Neuronal stem cell (in vitro differentiated cells): Measurements from ENCODE around the gene MCF2. TPM values are rescaled to one million over a fixed set of nuclear protein-coding genes. Genes with fewer than 3 reads are reported as not detected.

Experiments used
- DNase-seq: peaks from one replicate; pipeline ENCODE4 v3.0.0-alpha.2; 2013; ENCODE audit warnings: low spot score
- H2AFZ ChIP-seq: one replicate; pipeline ENCODE4 v1.6.1; 2013; ENCODE audit warnings: mild to moderate bottlenecking, low read length, inconsistent platforms
- H2AK5ac ChIP-seq: 2 replicates; pipeline ENCODE4 v1.6.1; 2013; ENCODE audit warnings: low read depth, mild to moderate bottlenecking, inconsistent platforms, low read length, moderate library complexity, mixed read lengths
- H2BK120ac ChIP-seq: 2 replicates; pipeline ENCODE4 v1.6.1; 2013; ENCODE audit warnings: low read depth, mild to moderate bottlenecking, inconsistent platforms, low read length, moderate library complexity, mixed read lengths
- H2BK12ac ChIP-seq: one replicate; pipeline ENCODE4 v1.6.1; 2013; ENCODE audit warnings: low read length, inconsistent platforms
- H2BK15ac ChIP-seq: 2 replicates; pipeline ENCODE4 v1.6.1; 2013; ENCODE audit warnings: mild to moderate bottlenecking, low read length, inconsistent platforms, mixed read lengths
- H2BK5ac ChIP-seq: one replicate; pipeline ENCODE4 v1.6.1; 2013; ENCODE audit warnings: inconsistent platforms, mild to moderate bottlenecking, low read length, moderate library complexity
- H3K14ac ChIP-seq: one replicate; pipeline ENCODE4 v1.6.1; 2013; ENCODE audit warnings: low read length, inconsistent platforms
- H3K18ac ChIP-seq: 2 replicates; pipeline ENCODE4 v1.6.1; 2013; ENCODE audit warnings: low read length, inconsistent platforms
- H3K23ac ChIP-seq: 2 replicates; pipeline ENCODE4 v1.6.1; 2013; ENCODE audit warnings: low read depth, mild to moderate bottlenecking, mixed read lengths, low read length, inconsistent platforms; ENCODE audit not compliant: poor library complexity
- H3K27ac ChIP-seq: replicated peaks from 3 replicates; pipeline ENCODE4 v1.5.1; 2013; ENCODE audit warnings: low read length, inconsistent platforms
- H3K27me3 ChIP-seq, 3 experiments: 2 replicates each; pipeline ENCODE4 v1.6.1; 2013; ENCODE audit warnings: low read length in 3 of 3, mild to moderate bottlenecking in 2 of 3, inconsistent platforms in 1 of 3, low read depth in 1 of 3, mixed read lengths in 1 of 3, moderate library complexity in 1 of 3; ENCODE audit not compliant: control insufficient read depth in 3 of 3, insufficient read depth in 3 of 3
- H3K36me3 ChIP-seq, 2 donors: replicated peaks in 1 of 2; 2 replicates each; pipeline ENCODE4 v1.6.1; 2013; ENCODE audit warnings: low read length in 2 of 2; ENCODE audit not compliant: control insufficient read depth in 2 of 2, insufficient read depth in 2 of 2
- H3K4ac ChIP-seq: 2 replicates; pipeline ENCODE4 v1.6.1; 2013; ENCODE audit warnings: inconsistent platforms, mild to moderate bottlenecking, low read length, moderate library complexity
- H3K4me1 ChIP-seq, 2 donors: 1 replicate in 1 of 2; 2 replicates in 1 of 2; pipeline ENCODE4 v1.6.1; 2013; ENCODE audit warnings: low read length in 2 of 2, low read depth in 1 of 2; ENCODE audit not compliant: control insufficient read depth in 2 of 2, insufficient read depth in 1 of 2
- H3K4me2 ChIP-seq: one replicate; pipeline ENCODE4 v1.6.1; 2013; ENCODE audit warnings: mild to moderate bottlenecking, low read length, inconsistent platforms; ENCODE audit not compliant: insufficient read depth, poor library complexity, severe bottlenecking
- H3K4me3 ChIP-seq, 2 donors: 2 replicates each; pipeline ENCODE4 v1.5.1; 2013; ENCODE audit warnings: low read length in 2 of 2, mild to moderate bottlenecking in 2 of 2, inconsistent platforms in 1 of 2, moderate library complexity in 1 of 2
- H3K79me1 ChIP-seq: one replicate; pipeline ENCODE4 v1.6.1; 2013; ENCODE audit warnings: low read depth, mild to moderate bottlenecking, inconsistent platforms, low read length, moderate library complexity
- H3K9ac ChIP-seq: one replicate; pipeline ENCODE4 v1.6.1; 2013; ENCODE audit warnings: mild to moderate bottlenecking, low read depth, low read length, inconsistent platforms; ENCODE audit not compliant: poor library complexity
- H3K9me3 ChIP-seq, 2 donors: replicated peaks in 1 of 2; 2 replicates each; pipeline versions ENCODE3 to v1.6.1; 2013; ENCODE audit warnings: low read length in 2 of 2, mild to moderate bottlenecking in 2 of 2, inconsistent platforms in 1 of 2, low read depth in 1 of 2, mixed read lengths in 1 of 2, moderate library complexity in 1 of 2; ENCODE audit not compliant: control insufficient read depth in 2 of 2, insufficient read depth in 1 of 2
- H4K8ac ChIP-seq: one replicate; pipeline ENCODE4 v1.6.1; 2013; ENCODE audit warnings: low read depth, mild to moderate bottlenecking, inconsistent platforms, low read length, moderate library complexity
- H4K91ac ChIP-seq: one replicate; pipeline ENCODE4 v1.6.1; 2013; ENCODE audit warnings: low read length, low read depth, mild to moderate bottlenecking, inconsistent platforms; ENCODE audit not compliant: poor library complexity
- WGBS, 2 donors: extraction: QIAGEN DNeasy Blood & Tissue Kit; methylation state at CpG; one replicate each; pipeline ENCODE4 v1.1.7; 2013; ENCODE audit warnings: missing lambda C conversion rate in 2 of 2, mixed read lengths in 1 of 2; ENCODE audit not compliant: insufficient read length in 2 of 2, insufficient replicate concordance in 1 of 2; ENCODE audit errors: extremely low coverage in 2 of 2; 5-methylcytosine and 5-hydroxymethylcytosine counted together
- small RNA-seq: library from polyadenylated mRNA; stranded (forward); fragments of <200 nt; extraction: miRNeasy Mini kit (QIAGEN cat#:217004); gene quantifications from one replicate; pipeline ENCODE3, GENCODE V24; 2013; ENCODE audit not compliant: insufficient read depth

The MCF2 gene

GRCh38 chrX:139533444-139533843 is 174.5 kb downstream of the MCF2 start:
- Histone ChIP-seq H4K91ac (no peak overlapping the region), H3K27me3 (no peaks in the 10 kb centered on the region), H2AFZ (no peak overlapping the region), H2BK5ac (no peak overlapping the region), H2BK12ac (no peak overlapping the region), H3K14ac (no peak overlapping the region), H3K9me3 (no peaks in the 10 kb centered on the region), H3K27ac (no peak overlapping the region), H3K4me2 (no peak overlapping the region), H3K4me3 (no peak overlapping the region), H3K4ac (no peak overlapping the region), H4K8ac (no peak overlapping the region), H2AK5ac (no peak overlapping the region), H2BK120ac (no peak overlapping the region), H3K23ac (no peak overlapping the region), H3K36me3 (no peaks in the 10 kb centered on the region), H3K18ac (no peak overlapping the region), H2BK15ac (no peak overlapping the region), H3K9ac (no peak overlapping the region), H3K4me1 (peaks cover 0 to 2% of the 10 kb centered on the region in 2 donors), H3K79me1 (no peaks in the 10 kb centered on the region)
- WGBS, 2 donors = no CpG with 5 or more reads among the region's 4 CpGs
- no peak for DNase-seq

GRCh38 chrX:139532834-139533233 is 175.1 kb downstream of the MCF2 start:
- Histone ChIP-seq H2BK5ac (no peak overlapping the region), H2AFZ (no peak overlapping the region), H3K27me3 (no peaks in the 10 kb centered on the region), H2BK15ac (no peak overlapping the region), H2AK5ac (no peak overlapping the region), H3K9ac (no peak overlapping the region), H3K18ac (no peak overlapping the region), H3K23ac (no peak overlapping the region), H3K79me1 (no peaks in the 10 kb centered on the region), H3K4me3 (no peak overlapping the region), H3K14ac (no peak overlapping the region), H4K91ac (no peak overlapping the region), H4K8ac (no peak overlapping the region), H3K4ac (no peak overlapping the region), H3K36me3 (no peaks in the 10 kb centered on the region), H2BK120ac (no peak overlapping the region), H3K4me1 (peaks cover 0 to 2% of the 10 kb centered on the region in 2 donors), H3K9me3 (no peaks in the 10 kb centered on the region), H2BK12ac (no peak overlapping the region), H3K4me2 (no peak overlapping the region), H3K27ac (no peak overlapping the region)
- WGBS, 2 donors = no CpG with 5 or more reads among the region's 4 CpGs
- DNase-seq = no peak

Small RNAs within 50 kb of the gene (small RNA-seq; reads per million reads assigned to genes)
- gene RF01210 = not detected
